DOHH2 (cell line): ENCODE measurements around the gene HECW1.

ENCODE experiments used
- EZH2phosphoT487 ChIP-seq: fragments of 200-600 bp; sonication (generic); IDR thresholded peaks from 2 replicates; pipeline ENCODE4 v1.6.1; 2017; ENCODE audit warnings: borderline replicate concordance, mild to moderate bottlenecking, antibody characterized with exemption, low read length, moderate library complexity, mixed read lengths
- TF ChIP-seq, protein P1 (sequence below): fragments of 200-600 bp; sonication (generic); IDR thresholded peaks from one replicate; pipeline ENCODE4 v1.5.1; 2014; ENCODE audit warnings: antibody characterized with exemption, mild to moderate bottlenecking, low read depth, low read length; ENCODE audit not compliant: poor library complexity, severe bottlenecking

- TF ChIP-seq, protein P1, sequence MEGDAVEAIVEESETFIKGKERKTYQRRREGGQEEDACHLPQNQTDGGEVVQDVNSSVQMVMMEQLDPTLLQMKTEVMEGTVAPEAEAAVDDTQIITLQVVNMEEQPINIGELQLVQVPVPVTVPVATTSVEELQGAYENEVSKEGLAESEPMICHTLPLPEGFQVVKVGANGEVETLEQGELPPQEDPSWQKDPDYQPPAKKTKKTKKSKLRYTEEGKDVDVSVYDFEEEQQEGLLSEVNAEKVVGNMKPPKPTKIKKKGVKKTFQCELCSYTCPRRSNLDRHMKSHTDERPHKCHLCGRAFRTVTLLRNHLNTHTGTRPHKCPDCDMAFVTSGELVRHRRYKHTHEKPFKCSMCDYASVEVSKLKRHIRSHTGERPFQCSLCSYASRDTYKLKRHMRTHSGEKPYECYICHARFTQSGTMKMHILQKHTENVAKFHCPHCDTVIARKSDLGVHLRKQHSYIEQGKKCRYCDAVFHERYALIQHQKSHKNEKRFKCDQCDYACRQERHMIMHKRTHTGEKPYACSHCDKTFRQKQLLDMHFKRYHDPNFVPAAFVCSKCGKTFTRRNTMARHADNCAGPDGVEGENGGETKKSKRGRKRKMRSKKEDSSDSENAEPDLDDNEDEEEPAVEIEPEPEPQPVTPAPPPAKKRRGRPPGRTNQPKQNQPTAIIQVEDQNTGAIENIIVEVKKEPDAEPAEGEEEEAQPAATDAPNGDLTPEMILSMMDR: no peak
- TF ChIP-seq EZH2phosphoT487: no peak
These were observed 338.4 kb downstream of the HECW1 start for GRCh38 chr7:43450894-43451293.
